Limb (tissue), 2 donors: ENCODE results near the gene PKDCC.

Experiments
- DNase-seq, 2 donors: peaks; one replicate each; pipeline ENCODE4 v3.0.0-alpha.2; 2016; ENCODE audit errors: extremely low spot score in 2 of 2

PKDCC gene

GRCh38 chr2:42049221-42050009 is 1.6 kb downstream of the PKDCC start:
- DNase-seq: no peak

GRCh38 chr2:42050010-42050702 is 2.3 kb downstream of the PKDCC start:
- no peak for DNase-seq

- no peak for DNase-seq
These were observed 3.1 kb downstream of the PKDCC start for GRCh38 chr2:42050703-42051542.

- DNase-seq: no peak
These were observed 3.9 kb downstream of the PKDCC start for GRCh38 chr2:42051543-42052235.

- DNase-seq: no peak
These were observed 5.1 kb downstream of the PKDCC start for GRCh38 chr2:42052702-42053481.

GRCh38 chr2:42053482-42053790 is 5.6 kb downstream of the PKDCC start:
- no peak for DNase-seq

- DNase-seq: no peak
These were observed 6.2 kb downstream of the PKDCC start for GRCh38 chr2:42053791-42054701.

GRCh38 chr2:42054714-42055430 is 7.1 kb downstream of the PKDCC start:
- no peak for DNase-seq

GRCh38 chr2:42055573-42056514 is 8.0 kb downstream of the PKDCC start:
- no peak for DNase-seq

GRCh38 chr2:42057159-42057901 is 9.5 kb downstream of the PKDCC start:
- DNase-seq: no peak

- DNase-seq: no peak
These were observed 10.2 kb downstream of the PKDCC start for GRCh38 chr2:42057902-42058450.

- DNase-seq: no peak
These were observed 11.6 kb downstream of the PKDCC start for GRCh38 chr2:42059261-42059898.

GRCh38 chr2:42060028-42060427 is 12.2 kb downstream of the PKDCC start:
- no peak for DNase-seq

- no peak for DNase-seq
These were observed 13.1 kb downstream of the PKDCC start for GRCh38 chr2:42060718-42061619.

- DNase-seq: no peak
These were observed 14.0 kb downstream of the PKDCC start for GRCh38 chr2:42061839-42062238.
